Epithelial cell of esophagus (primary cell): ENCODE measurements around the gene CTRL.
"Not testable (repeated sequence)": the region's sequence is repeated elsewhere in the genome, so short reads cannot be mapped to it uniquely, and the experiment has no call there.

Experiments
- DNase-seq: peaks from one replicate; pipeline ENCODE4 v3.0.0; 2010; ENCODE audit warnings: low read depth
- H3K4me3 ChIP-seq: 2 replicates; pipeline ENCODE4 v1.5.1; 2011; ENCODE audit warnings: mild to moderate bottlenecking, low read length, control low read depth
- TF ChIP-seq, protein P1 (sequence below): IDR thresholded peaks from 2 replicates; pipeline ENCODE4 v1.5.1; 2011; ENCODE audit warnings: low read depth, mild to moderate bottlenecking, low read length, control low read depth, inconsistent platforms; ENCODE audit not compliant: insufficient read depth; ENCODE audit errors: missing control alignments

CTRL gene

DNA sequence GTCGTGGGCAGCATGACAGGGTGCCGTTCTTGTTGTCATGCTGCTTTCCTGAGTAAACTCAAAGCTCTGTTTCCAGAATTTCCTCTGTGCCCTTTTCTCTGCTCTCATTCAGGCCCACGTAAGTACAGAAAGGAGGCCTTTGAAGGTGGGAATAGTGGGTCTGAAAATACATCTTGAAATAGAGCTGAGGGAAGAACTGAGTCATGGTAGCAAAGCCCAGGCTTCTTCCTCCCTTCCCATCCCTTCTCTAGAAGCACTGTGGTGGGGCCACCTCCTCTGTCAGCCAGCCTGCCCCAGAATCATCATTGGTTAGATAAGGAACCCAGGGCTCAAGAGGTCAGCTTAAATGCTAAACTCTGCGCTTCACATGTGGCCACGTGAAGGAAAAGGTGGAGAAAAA, 9.4 kb downstream of the CTRL start:
- TF ChIP-seq, protein P1, sequence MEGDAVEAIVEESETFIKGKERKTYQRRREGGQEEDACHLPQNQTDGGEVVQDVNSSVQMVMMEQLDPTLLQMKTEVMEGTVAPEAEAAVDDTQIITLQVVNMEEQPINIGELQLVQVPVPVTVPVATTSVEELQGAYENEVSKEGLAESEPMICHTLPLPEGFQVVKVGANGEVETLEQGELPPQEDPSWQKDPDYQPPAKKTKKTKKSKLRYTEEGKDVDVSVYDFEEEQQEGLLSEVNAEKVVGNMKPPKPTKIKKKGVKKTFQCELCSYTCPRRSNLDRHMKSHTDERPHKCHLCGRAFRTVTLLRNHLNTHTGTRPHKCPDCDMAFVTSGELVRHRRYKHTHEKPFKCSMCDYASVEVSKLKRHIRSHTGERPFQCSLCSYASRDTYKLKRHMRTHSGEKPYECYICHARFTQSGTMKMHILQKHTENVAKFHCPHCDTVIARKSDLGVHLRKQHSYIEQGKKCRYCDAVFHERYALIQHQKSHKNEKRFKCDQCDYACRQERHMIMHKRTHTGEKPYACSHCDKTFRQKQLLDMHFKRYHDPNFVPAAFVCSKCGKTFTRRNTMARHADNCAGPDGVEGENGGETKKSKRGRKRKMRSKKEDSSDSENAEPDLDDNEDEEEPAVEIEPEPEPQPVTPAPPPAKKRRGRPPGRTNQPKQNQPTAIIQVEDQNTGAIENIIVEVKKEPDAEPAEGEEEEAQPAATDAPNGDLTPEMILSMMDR = no peak
- DNase-seq = no peak
- no peak overlapping the region for H3K4me3 ChIP-seq

DNA sequence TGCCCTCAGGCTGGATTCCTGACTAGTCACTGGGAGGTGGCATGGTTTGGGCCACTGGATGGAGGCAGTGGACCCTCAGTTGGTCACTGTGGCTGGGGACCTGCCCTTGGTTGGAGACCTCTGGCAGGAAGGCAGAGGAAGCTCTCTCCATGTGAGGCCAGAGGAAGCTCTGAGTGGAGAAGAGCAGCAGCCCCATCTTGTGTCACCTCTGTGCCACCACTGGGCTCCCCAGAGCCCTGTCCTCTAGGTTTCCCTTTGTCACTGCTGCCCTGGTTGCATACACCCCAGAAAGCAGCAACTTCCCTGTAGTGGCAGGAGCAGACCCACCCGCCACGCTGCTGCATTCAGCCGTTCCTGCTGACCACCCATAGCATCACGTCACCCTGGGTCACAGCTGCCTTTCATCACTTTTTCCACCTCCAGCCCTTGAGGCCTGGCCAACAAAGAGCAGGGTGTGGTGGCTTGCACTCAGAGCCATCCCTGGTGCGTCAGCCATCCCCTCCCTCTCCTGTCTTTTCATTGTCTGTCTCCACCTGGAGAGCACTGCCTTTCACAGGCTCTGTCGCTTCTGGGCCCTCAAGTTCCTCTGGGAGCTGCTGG, 11.9 kb downstream of the CTRL start:
- TF ChIP-seq, protein P1 = no peak
- no peak overlapping the region for H3K4me3 ChIP-seq
- DNase-seq = no peak

DNA sequence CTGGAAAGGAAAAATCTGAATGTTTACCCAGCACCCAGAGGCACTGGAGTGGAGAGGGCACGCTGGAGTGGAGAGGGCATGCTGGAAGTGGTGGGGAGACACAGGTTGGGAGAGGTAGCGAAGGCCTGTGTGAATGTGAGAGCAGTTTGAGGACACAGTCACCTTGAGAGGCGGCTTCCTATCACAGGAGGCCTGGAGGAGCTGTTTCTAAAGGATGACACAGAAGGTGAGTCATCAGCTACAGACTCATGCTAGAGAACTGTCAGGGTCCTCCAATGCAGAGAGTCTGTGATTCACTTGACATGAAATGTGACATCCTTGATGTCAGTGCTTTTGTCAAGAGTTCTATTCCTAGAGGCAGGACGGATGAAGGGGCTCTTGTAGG, 13.8 kb downstream of the CTRL start:
- DNase-seq = peak; percentile 95
- TF ChIP-seq, protein P1 = no peak
- H3K4me3 ChIP-seq = no peak overlapping the region

DNA sequence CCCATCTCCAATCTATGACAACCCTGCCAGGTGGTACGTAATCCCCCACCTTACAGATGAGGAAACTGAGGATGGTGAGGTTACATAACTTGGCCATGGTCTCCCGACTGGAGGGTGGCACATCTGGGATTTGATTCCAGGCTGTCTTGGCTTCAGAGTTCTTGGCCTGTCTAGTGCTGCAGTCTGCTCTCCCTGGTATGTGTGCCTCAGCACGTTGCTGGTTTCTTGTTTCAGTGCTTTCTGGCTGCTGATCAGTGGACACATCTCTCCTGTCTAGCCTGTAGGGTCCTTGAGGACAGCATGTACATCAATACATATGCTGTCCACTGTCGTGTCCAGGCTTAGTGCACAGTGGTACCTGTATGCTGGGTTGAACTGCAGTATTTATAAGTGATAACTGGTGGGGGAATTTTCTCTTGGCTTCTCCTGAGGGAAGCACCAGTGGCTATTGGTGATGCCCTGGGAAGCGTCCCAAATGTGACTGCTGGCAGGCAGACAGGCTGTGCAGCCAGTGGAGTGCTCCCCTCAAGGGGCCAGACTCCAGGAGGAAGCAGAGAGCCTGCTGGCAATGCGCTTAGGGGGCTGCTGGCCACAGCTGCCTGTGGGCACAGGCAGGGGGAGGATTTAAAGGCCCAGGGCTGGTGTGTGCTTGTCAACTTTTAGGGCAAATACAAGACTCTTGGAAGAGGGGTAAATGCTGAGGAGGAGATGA, 14.4 kb downstream of the CTRL start:
- no peak for DNase-seq
- TF ChIP-seq, protein P1 = no peak
- no peak overlapping the region for H3K4me3 ChIP-seq

DNA sequence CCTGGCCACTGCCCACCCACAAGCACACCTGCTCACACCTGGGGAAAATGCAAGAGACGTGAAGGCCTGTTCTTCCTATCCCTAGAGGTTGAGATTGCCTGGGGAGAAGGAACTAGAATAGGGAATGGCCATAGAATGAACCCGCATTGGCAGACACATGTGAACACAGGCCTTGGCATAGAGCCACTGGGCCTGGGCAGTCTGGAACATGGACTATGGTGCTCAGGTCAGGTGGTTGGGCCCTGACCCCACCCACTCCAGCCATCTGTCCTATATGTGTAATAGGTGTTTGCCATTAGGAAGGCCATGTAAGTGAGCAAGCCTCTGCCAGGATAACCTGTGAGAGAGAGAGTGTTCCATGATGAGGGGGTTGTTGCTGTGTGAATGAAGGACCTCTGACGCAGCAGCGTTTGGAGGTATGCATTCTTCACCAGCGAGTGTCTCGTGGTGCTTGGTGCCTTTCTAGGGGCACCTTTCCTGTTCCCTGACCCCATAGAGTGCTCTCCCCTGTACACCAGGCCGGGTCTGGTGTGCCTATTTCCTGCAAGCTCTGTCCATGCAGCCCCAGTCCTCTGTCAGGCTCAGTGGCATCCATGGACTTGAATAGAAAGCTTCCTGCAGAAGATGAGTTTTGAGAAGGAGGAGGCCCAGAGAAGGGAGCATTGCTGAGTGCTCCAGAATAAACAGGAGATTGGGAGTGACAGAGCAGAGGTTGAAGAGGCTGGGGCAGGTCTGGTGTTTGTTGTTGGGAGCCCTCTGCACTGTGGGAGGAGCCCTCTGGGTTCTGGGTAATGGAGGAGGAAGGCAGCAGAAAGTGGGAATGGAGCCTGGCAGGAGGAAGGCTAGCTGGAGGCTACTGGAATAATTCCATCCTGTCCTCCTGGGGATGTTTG, 15.6 kb downstream of the CTRL start:
- DNase-seq = no peak
- TF ChIP-seq, protein P1 = no peak
- no peak overlapping the region for H3K4me3 ChIP-seq

DNA sequence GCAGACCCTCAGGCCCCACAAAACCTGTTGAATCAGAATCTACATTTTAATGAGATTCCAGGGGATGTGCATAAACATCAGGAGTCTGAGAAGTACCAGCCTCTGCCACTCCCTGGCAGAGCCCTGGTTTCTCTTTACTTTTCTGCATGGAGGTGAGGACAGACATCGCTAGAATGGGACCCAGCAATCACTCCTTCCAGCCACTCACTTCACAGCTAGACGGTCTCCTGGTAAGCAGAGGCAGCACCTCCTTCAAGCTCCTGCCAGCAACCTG, 16.2 kb downstream of the CTRL start:
- DNase-seq, H3K4me3 ChIP-seq: not testable (repeated sequence)

DNA sequence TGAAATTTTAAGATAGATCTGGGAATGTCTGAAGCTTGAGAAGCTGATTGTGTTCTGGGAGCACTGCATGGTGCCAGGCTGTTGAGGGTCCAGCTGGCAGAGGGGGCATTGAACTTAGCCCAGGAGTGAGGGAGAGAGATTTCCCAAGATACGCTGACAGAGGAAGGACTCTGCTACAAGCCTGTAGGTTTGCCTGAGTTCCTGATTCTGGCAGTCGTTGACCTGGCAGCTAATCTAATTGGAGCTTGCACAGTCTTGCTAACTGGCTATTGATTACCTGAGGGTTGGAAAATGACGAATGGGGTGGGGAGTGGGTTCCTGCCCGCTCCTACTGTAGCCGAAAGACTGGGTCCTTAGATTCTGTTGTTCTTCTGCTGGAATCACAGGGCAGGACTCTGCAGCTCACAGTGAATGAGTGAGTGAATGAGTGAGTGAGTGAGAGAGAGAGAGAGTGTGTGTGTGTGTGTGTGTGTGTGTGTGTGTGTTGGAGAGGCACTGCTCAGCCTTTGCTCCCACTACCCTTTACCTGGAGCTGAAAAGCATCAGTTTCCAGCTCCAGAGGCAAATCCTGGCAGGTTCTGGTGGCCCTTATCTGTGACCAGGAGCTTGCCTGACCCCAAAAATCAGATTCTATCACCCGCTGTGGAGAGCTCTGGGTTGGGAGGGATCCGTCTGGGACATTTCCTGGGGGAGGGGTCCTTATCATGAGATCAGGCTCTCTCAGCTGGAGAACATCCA, 16.7 kb downstream of the CTRL start:
- no peak for DNase-seq
- H3K4me3 ChIP-seq = no peak overlapping the region
- TF ChIP-seq, protein P1 = no peak
